BJ (cell line): Measurements from ENCODE around the gene CES3. TPM values are rescaled to one million over a fixed set of nuclear protein-coding genes. Genes with fewer than 3 reads are reported as not detected.

Experiments used
- CTCF ChIA-PET: fragments of 350-600 bp; formaldehyde crosslinking; extraction: SDS; loops from one replicate; lab custom pipeline; 2021; ENCODE audit warnings: antibody characterized with exemption, inconsistent platforms; lab: Yijun Ruan, JAX
- POLR2A ChIA-PET: fragments of 300-600 bp; sonication (Branson Sonifier 250); formaldehyde crosslinking; extraction: SDS; loops from one replicate; lab custom pipeline; 2021; ENCODE audit warnings: antibody characterized with exemption; lab: Charles Lee
- DNase-seq: peaks from one replicate; pipeline ENCODE4 v3.0.0-alpha.2; 2011; ENCODE audit warnings: low read depth
- H3K27me3 ChIP-seq: 2 replicates; pipeline ENCODE4 v1.6.0; 2011; ENCODE audit warnings: low read length; ENCODE audit not compliant: control insufficient read depth, insufficient read depth
- H3K36me3 ChIP-seq: 2 replicates; pipeline ENCODE4 v1.5.1; 2011; ENCODE audit warnings: low read length; ENCODE audit not compliant: control insufficient read depth, insufficient read depth
- H3K4me3 ChIP-seq: 2 replicates; pipeline ENCODE4 v1.5.1; 2011; ENCODE audit warnings: low read depth, mild to moderate bottlenecking, control low read depth, low read length
- CTCF ChIP-seq: IDR thresholded peaks from 2 replicates; pipeline ENCODE4 v1.5.1; 2011; ENCODE audit warnings: low read depth, mild to moderate bottlenecking, control low read depth, inconsistent platforms, low read length, moderate library complexity; ENCODE audit not compliant: insufficient read depth
- polyA plus RNA-seq: library from polyadenylated mRNA; depleted of rRNA; stranded (reverse); fragments of >200 nt; gene quantifications from 2 replicates; pipeline ENCODE4 v1.2.3, GENCODE V29; 2011

CES3 gene
- polyA plus RNA-seq, 1 experiment: 0.13 TPM

- POLR2A ChIA-PET: no interaction called here
- Histone ChIP-seq H3K4me3 (no peak overlapping the region), H3K27me3 (no peaks in the 10 kb centered on the region; the same call in 1 of the 2 replicates), H3K36me3 (no peaks in the 10 kb centered on the region)
- CTCF ChIA-PET: interaction anchor here (1.2 to 1.3 kb wide), 2 partner anchors 21 to 177 kb away, joined by 3 read pairs; no protein-coding TSS in a partner anchor
- TF ChIP-seq CTCF: no peak
- peak; percentile 27 for DNase-seq
These were observed 35.4 kb downstream of the CES3 start for GRCh38 chr16:66996324-66996982.

GRCh38 chr16:66996983-66997358 lies 35.9 kb downstream of the CES3 start:
- ChIA-PET CTCF (interaction anchor here (0.7 to 2.0 kb wide), 4 partner anchors 20 to 176 kb away, joined by 3 to 8 read pairs (median 3); no protein-coding TSS in a partner anchor), POLR2A (no interaction called here)
- Histone ChIP-seq H3K27me3 (no peaks in the 10 kb centered on the region; the same call in 1 of the 2 replicates), H3K36me3 (no peaks in the 10 kb centered on the region), H3K4me3 (no peak overlapping the region)
- DNase-seq: no peak
- no peak for TF ChIP-seq CTCF

- Histone ChIP-seq H3K4me3 (peak overlapping the region; percentile 56), H3K27me3 (no peaks in the 10 kb centered on the region; the same call in 1 of the 2 replicates), H3K36me3 (no peaks in the 10 kb centered on the region)
- no peak for DNase-seq
- ChIA-PET POLR2A (no interaction called here), CTCF (interaction anchor here (1.1 kb wide), 1 partner anchor 23 kb away, joined by 4 read pairs; no protein-coding TSS in a partner anchor)
- no peak for TF ChIP-seq CTCF
These were observed 39.6 kb downstream of the CES3 start for GRCh38 chr16:67000384-67001351.

GRCh38 chr16:67001726-67002125 lies 40.7 kb downstream of the CES3 start:
- CTCF ChIA-PET: interaction anchor here (0.7 kb wide), 1 partner anchor 154 kb away, joined by 3 read pairs; no protein-coding TSS in a partner anchor
- POLR2A ChIA-PET: no interaction called here
- TF ChIP-seq CTCF: no peak
- Histone ChIP-seq H3K4me3 (no peak overlapping the region), H3K27me3 (no peaks in the 10 kb centered on the region; the same call in 1 of the 2 replicates), H3K36me3 (no peaks in the 10 kb centered on the region)
- no peak for DNase-seq
